Measurements from ENCODE around the gene RGS7. TPM values are rescaled to one million over a fixed set of nuclear protein-coding genes. Genes with fewer than 3 reads are reported as not detected.

RGS7 gene
- total RNA-seq, 2 experiments from 2014 or later: not detected

GRCh38 chr1:241083285-241083684 is 273.7 kb downstream of the RGS7 start:
- Histone ChIP-seq H3K27ac (ENCODE audit: low read depth in 1 of 2, low read length in 2 of 2) (no peak overlapping the region), H3K4me3 (ENCODE audit: low read length) (no peak overlapping the region), H3K9me3 (ENCODE audit: control insufficient read depth in 1 of 2, insufficient read depth in 1 of 2, low read length in 2 of 2) (no peaks in the 10 kb centered on the region), H3K36me3 (ENCODE audit: insufficient read depth, low read length) (no peaks in the 10 kb centered on the region), H3K4me1 (ENCODE audit: insufficient read depth, low read length) (no peaks in the 10 kb centered on the region), H3K27me3 (ENCODE audit: control insufficient read depth in 1 of 2, insufficient read depth in 2 of 2, low read length in 2 of 2) (no peaks in the 10 kb centered on the region)
- no peak for DNase-seq
- ATAC-seq (ENCODE audit: poor library complexity): no peak
- H3K27ac Mint-ChIP-seq: no peak overlapping the region
- CTCF ChIA-PET: no interaction called here
- H3K4me1 Mint-ChIP-seq (ENCODE audit: low read depth): no peaks in the 10 kb centered on the region
- intact Hi-C loops (cut with DNase I, micrococcal nuclease): no loop called here
- no peak overlapping the region for H3K4me3 Mint-ChIP-seq
- POLR2A ChIA-PET: no interaction called here
- no peaks in the 10 kb centered on the region for H3K36me3 Mint-ChIP-seq (ENCODE audit: low read depth)
- TF ChIP-seq CTCF (IDR thresholded peaks at IDR 0.05): no peak
- H3K27me3 Mint-ChIP-seq: no peaks in the 10 kb centered on the region
- H3K9me3 Mint-ChIP-seq: peaks cover 2% of the 10 kb centered on the region

GRCh38 chr1:241081473-241081872 is 275.5 kb downstream of the RGS7 start:
- CTCF ChIA-PET: no interaction called here
- no peaks in the 10 kb centered on the region for H3K9me3 ChIP-seq (ENCODE audit: control insufficient read depth in 1 of 2, insufficient read depth in 1 of 2, low read length in 2 of 2)
- no peaks in the 10 kb centered on the region for H3K9me3 Mint-ChIP-seq
- no peaks in the 10 kb centered on the region for H3K4me1 ChIP-seq (ENCODE audit: insufficient read depth, low read length)
- POLR2A ChIA-PET: no interaction called here
- intact Hi-C loops (cut with DNase I, micrococcal nuclease): no loop called here
- no peak for DNase-seq
- H3K4me3 ChIP-seq (ENCODE audit: low read length): no peak overlapping the region
- H3K4me1 Mint-ChIP-seq (ENCODE audit: low read depth): no peaks in the 10 kb centered on the region
- no peaks in the 10 kb centered on the region for H3K27me3 ChIP-seq (ENCODE audit: control insufficient read depth in 1 of 2, insufficient read depth in 2 of 2, low read length in 2 of 2)
- H3K27ac Mint-ChIP-seq: no peak overlapping the region
- H3K27ac ChIP-seq (ENCODE audit: low read depth in 1 of 2, low read length in 2 of 2): no peak overlapping the region
- no peaks in the 10 kb centered on the region for H3K27me3 Mint-ChIP-seq
- no peak overlapping the region for H3K4me3 Mint-ChIP-seq
- no peaks in the 10 kb centered on the region for H3K36me3 Mint-ChIP-seq (ENCODE audit: low read depth)
- no peak for ATAC-seq (ENCODE audit: poor library complexity)
- no peak for TF ChIP-seq CTCF (IDR thresholded peaks at IDR 0.05)
- no peaks in the 10 kb centered on the region for H3K36me3 ChIP-seq (ENCODE audit: insufficient read depth, low read length)

GRCh38 chr1:241079459-241079858 is 277.5 kb downstream of the RGS7 start:
- no peak for ATAC-seq (ENCODE audit: poor library complexity)
- H3K4me1 Mint-ChIP-seq (ENCODE audit: low read depth): no peaks in the 10 kb centered on the region
- H3K27me3 Mint-ChIP-seq: no peaks in the 10 kb centered on the region
- H3K4me3 ChIP-seq (ENCODE audit: low read length): no peak overlapping the region
- H3K4me1 ChIP-seq (ENCODE audit: insufficient read depth, low read length): no peaks in the 10 kb centered on the region
- intact Hi-C loops (cut with DNase I, micrococcal nuclease): no loop called here
- H3K27ac Mint-ChIP-seq: no peak overlapping the region
- H3K9me3 Mint-ChIP-seq: no peaks in the 10 kb centered on the region
- ChIA-PET CTCF (no interaction called here), POLR2A (no interaction called here)
- no peaks in the 10 kb centered on the region for H3K36me3 ChIP-seq (ENCODE audit: insufficient read depth, low read length)
- no peaks in the 10 kb centered on the region for H3K27me3 ChIP-seq (ENCODE audit: control insufficient read depth in 1 of 2, insufficient read depth in 2 of 2, low read length in 2 of 2)
- H3K36me3 Mint-ChIP-seq (ENCODE audit: low read depth): no peaks in the 10 kb centered on the region
- DNase-seq: no peak
- no peak for TF ChIP-seq CTCF (IDR thresholded peaks at IDR 0.05)
- no peaks in the 10 kb centered on the region for H3K9me3 ChIP-seq (ENCODE audit: control insufficient read depth in 1 of 2, insufficient read depth in 1 of 2, low read length in 2 of 2)
- H3K4me3 Mint-ChIP-seq: no peak overlapping the region
- no peak overlapping the region for H3K27ac ChIP-seq (ENCODE audit: low read depth in 1 of 2, low read length in 2 of 2)
